Loucy (cell line): ENCODE results near the gene SETD3.

Source experiments
- H2AFZ ChIP-seq: fragments of 200-600 bp; sonication (generic); 2 replicates; pipeline ENCODE4 v1.6.0; 2016; ENCODE audit warnings: antibody characterized with exemption, mild to moderate bottlenecking, low read length, moderate library complexity
- H3F3A ChIP-seq: fragments of 200-600 bp; 2 replicates; pipeline ENCODE4 v1.6.0; 2016; ENCODE audit warnings: antibody characterized with exemption, low read depth, mild to moderate bottlenecking
- H3K27me3 ChIP-seq: fragments of 200-600 bp; sonication (generic); 2 replicates; pipeline ENCODE4 v1.6.1; 2014; ENCODE audit warnings: low read length, mild to moderate bottlenecking; ENCODE audit not compliant: insufficient read depth, poor library complexity, severe bottlenecking
- H3K36me3 ChIP-seq: fragments of 200-600 bp; sonication (generic); 2 replicates; pipeline ENCODE4 v1.6.1; 2016; ENCODE audit warnings: low read length; ENCODE audit not compliant: insufficient read depth
- H3K4me1 ChIP-seq: fragments of 200-600 bp; sonication (generic); 2 replicates; pipeline ENCODE4 v1.5.1; 2014; ENCODE audit warnings: low read length, mild to moderate bottlenecking; ENCODE audit not compliant: insufficient read depth, poor library complexity, severe bottlenecking
- H3K4me2 ChIP-seq: fragments of 200-600 bp; sonication (generic); 2 replicates; pipeline ENCODE4 v1.6.0; 2014; ENCODE audit warnings: antibody characterized with exemption, low read length, low read depth, mild to moderate bottlenecking; ENCODE audit not compliant: poor library complexity, severe bottlenecking
- H3K4me3 ChIP-seq: fragments of 200-600 bp; sonication (generic); 2 replicates; pipeline ENCODE4 v1.5.1; 2014; ENCODE audit warnings: low read length, mild to moderate bottlenecking, mixed read lengths; ENCODE audit not compliant: poor library complexity, severe bottlenecking
- H3K79me2 ChIP-seq: fragments of 200-600 bp; sonication (generic); 2 replicates; pipeline ENCODE4 v1.6.1; 2014; ENCODE audit warnings: low read length; ENCODE audit not compliant: insufficient read depth
- H3K9ac ChIP-seq: fragments of 200-600 bp; sonication (generic); 2 replicates; pipeline ENCODE4 v1.6.0; 2014; ENCODE audit warnings: mild to moderate bottlenecking, low read depth, low read length, moderate library complexity; ENCODE audit not compliant: poor library complexity, severe bottlenecking
- H3K9me2 ChIP-seq: fragments of 200-600 bp; sonication (generic); replicated peaks from 2 replicates; pipeline ENCODE4 v1.6.1; 2016; ENCODE audit warnings: low read depth, low read length, mixed read lengths
- H3K9me3 ChIP-seq: fragments of 200-600 bp; sonication (generic); 2 replicates; pipeline ENCODE4 v1.6.1; 2014; ENCODE audit warnings: mild to moderate bottlenecking, antibody characterized with exemption, low read length, low read depth; ENCODE audit not compliant: insufficient read depth
- H4K20me1 ChIP-seq: fragments of 200-600 bp; sonication (generic); 2 replicates; pipeline ENCODE4 v1.6.0; 2014; ENCODE audit warnings: antibody characterized with exemption, low read length, mild to moderate bottlenecking; ENCODE audit not compliant: insufficient read depth, poor library complexity, severe bottlenecking
- CTCF ChIP-seq: fragments of 200-600 bp; sonication (generic); conservative IDR thresholded peaks from 2 replicates; pipeline ENCODE4 v1.5.1; 2014; ENCODE audit warnings: mild to moderate bottlenecking, antibody characterized with exemption, low read length
- EZH2phosphoT487 ChIP-seq: fragments of 200-600 bp; IDR thresholded peaks from 2 replicates; pipeline ENCODE4 v1.6.1; 2018; ENCODE audit warnings: antibody characterized with exemption, mild to moderate bottlenecking, moderate library complexity, borderline replicate concordance

Gene SETD3

DNA sequence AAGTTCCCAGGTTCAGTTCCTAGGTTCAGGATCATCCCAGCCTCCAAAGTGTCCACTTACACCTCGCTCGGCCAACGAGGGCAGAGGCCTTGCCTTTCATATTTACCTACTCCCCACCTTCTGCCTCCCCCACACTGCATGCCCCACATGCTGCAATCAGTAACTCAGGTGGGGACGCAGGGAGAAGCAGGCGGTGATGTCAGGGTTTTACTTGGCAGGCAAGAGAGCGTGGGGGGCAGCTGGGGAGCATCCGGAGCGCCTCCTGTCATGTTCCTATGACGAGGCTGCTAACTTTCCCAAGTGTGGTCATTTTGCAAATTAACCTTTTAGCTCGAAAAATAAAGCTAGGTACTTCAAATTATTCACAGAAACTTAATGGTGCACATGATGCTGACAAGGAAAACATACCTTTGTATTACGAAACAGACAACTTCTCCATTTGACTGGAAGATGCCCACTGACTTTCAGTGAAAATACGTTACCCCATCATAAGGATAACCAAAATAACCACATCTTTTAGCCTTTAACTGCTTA is 53.8 kb downstream of the SETD3 start:
- Histone ChIP-seq H3K36me3 (peaks cover 55% of the 10 kb centered on the region), H4K20me1 (peaks cover 14% of the 10 kb centered on the region), H3K4me2 (no peak overlapping the region), H3K79me2 (peaks cover 31% of the 10 kb centered on the region; the same call in 1 of the 2 replicates), H2AFZ (no peak overlapping the region), H3K9me2 (no peaks in the 10 kb centered on the region), H3K4me3 (no peak overlapping the region), H3K9ac (no peak overlapping the region), H3K4me1 (peaks cover 18% of the 10 kb centered on the region), H3K27me3 (no peaks in the 10 kb centered on the region), H3K9me3 (peaks cover 3% of the 10 kb centered on the region; the same call in 1 of the 2 replicates), H3F3A (no peaks in the 10 kb centered on the region)
- TF ChIP-seq CTCF, result no peak
- TF ChIP-seq EZH2phosphoT487, result no peak

DNA sequence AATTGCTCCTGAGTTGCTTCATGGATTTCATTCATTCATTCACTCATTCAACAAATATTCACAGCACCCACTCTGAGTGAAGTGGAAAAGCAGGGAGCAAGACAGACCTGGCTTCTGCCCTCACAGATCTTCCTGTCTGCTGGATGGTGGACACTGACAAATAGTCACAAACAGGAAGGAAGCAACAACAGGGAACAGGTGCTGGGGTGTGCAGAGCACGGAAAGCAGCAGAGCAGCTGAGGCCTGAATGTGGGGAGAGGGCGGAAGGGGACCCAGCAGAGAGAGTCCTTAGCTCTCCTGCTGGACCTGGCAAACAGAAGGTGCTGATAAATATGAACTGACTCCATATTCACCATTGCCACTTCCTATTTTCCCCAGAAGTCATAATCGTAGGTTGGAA is 54.4 kb downstream of the SETD3 start:
- H3K4me2 ChIP-seq, result no peak overlapping the region
- no peaks in the 10 kb centered on the region for H3F3A ChIP-seq
- H3K36me3 ChIP-seq, result peaks cover 53% of the 10 kb centered on the region
- H3K4me3 ChIP-seq, result no peak overlapping the region
- H3K79me2 ChIP-seq, result peaks cover 32% of the 10 kb centered on the region; the same call in 1 of the 2 replicates
- H3K9me2 ChIP-seq, result no peaks in the 10 kb centered on the region
- H3K9ac ChIP-seq, result no peak overlapping the region
- H3K9me3 ChIP-seq, result peaks cover 3% of the 10 kb centered on the region; the same call in 1 of the 2 replicates
- no peak overlapping the region for H2AFZ ChIP-seq
- H3K27me3 ChIP-seq, result no peaks in the 10 kb centered on the region
- TF ChIP-seq CTCF, result no peak
- TF ChIP-seq EZH2phosphoT487, result no peak
- peaks cover 14% of the 10 kb centered on the region for H4K20me1 ChIP-seq
- peaks cover 18% of the 10 kb centered on the region for H3K4me1 ChIP-seq

DNA sequence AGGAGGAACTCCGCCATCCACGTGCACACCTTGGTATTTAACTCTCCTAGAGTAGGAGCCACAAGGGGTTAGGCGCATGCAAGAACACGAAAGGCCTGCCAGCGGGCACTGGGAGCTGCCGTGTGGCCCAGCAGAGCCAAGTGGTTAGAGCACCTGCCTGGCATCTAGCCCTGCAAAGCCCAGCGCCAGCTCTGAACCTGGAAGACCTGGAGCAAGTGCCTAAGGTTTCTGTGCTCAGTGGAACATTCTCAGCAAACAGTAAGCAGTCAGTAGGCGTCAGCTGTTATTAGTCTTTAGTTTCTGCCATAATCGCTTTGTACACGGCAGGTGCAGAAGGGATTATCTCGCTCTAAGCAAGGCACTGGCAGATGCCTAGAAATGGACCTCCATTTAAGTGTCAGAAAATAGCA is 55.4 kb downstream of the SETD3 start:
- H3K36me3 ChIP-seq, result peaks cover 51% of the 10 kb centered on the region
- H3K4me2 ChIP-seq, result no peak overlapping the region
- peaks cover 12% of the 10 kb centered on the region for H3K4me1 ChIP-seq
- no peaks in the 10 kb centered on the region for H3K27me3 ChIP-seq
- peaks cover 28% of the 10 kb centered on the region; the same call in 1 of the 2 replicates for H3K79me2 ChIP-seq
- H3K4me3 ChIP-seq, result no peak overlapping the region
- H2AFZ ChIP-seq, result no peak overlapping the region
- peaks cover 3% of the 10 kb centered on the region; the same call in 1 of the 2 replicates for H3K9me3 ChIP-seq
- H3K9me2 ChIP-seq, result no peaks in the 10 kb centered on the region
- H3F3A ChIP-seq, result no peaks in the 10 kb centered on the region
- no peak overlapping the region for H3K9ac ChIP-seq
- TF ChIP-seq CTCF (no peak), EZH2phosphoT487 (no peak)
- peaks cover 12% of the 10 kb centered on the region for H4K20me1 ChIP-seq
